NCI-H2196 treated with DMSO at 0.1 percent for 48 hours (cell line): ENCODE measurements around the gene DES.
"Not testable (repeated sequence)": the region's sequence is repeated elsewhere in the genome, so short reads cannot be mapped to it uniquely, and the experiment has no call there.

Experiments
- DNase-seq: peaks from one replicate; lab custom pipeline; 2025; ENCODE audit not compliant: unreplicated experiment; lab: John Stamatoyannopoulos, UW

DES gene

GRCh38 chr2:219399716-219400478, 18.3 kb upstream of the DES start:
- DNase-seq = peak; percentile 18

- DNase-seq = no peak
These were observed 17.6 kb upstream of the DES start for GRCh38 chr2:219400562-219400961.

GRCh38 chr2:219401606-219402005, 16.6 kb upstream of the DES start:
- no peak for DNase-seq

- peak; percentile 61 for DNase-seq
These were observed 15.3 kb upstream of the DES start for GRCh38 chr2:219402665-219403515.

- no peak for DNase-seq
These were observed 14.3 kb upstream of the DES start for GRCh38 chr2:219403861-219404260.

- DNase-seq = no peak
These were observed 13.8 kb upstream of the DES start for GRCh38 chr2:219404291-219404910.

GRCh38 chr2:219404954-219405353, 13.2 kb upstream of the DES start:
- no peak for DNase-seq

- DNase-seq = no peak
These were observed 12.7 kb upstream of the DES start for GRCh38 chr2:219405451-219405850.

- DNase-seq = no peak
These were observed 12.0 kb upstream of the DES start for GRCh38 chr2:219405958-219406860.

- no peak for DNase-seq
These were observed 11.3 kb upstream of the DES start for GRCh38 chr2:219406861-219407230.

- DNase-seq = not testable (repeated sequence)
These were observed 10.8 kb upstream of the DES start for GRCh38 chr2:219407343-219407742.

GRCh38 chr2:219408204-219408603, 10.0 kb upstream of the DES start:
- no peak for DNase-seq

- DNase-seq = no peak
These were observed 9.5 kb upstream of the DES start for GRCh38 chr2:219408631-219409030.

GRCh38 chr2:219409619-219410018, 8.6 kb upstream of the DES start:
- no peak for DNase-seq

GRCh38 chr2:219410390-219410789, 7.8 kb upstream of the DES start:
- no peak for DNase-seq

GRCh38 chr2:219414857-219415256, 3.3 kb upstream of the DES start:
- DNase-seq = no peak

- no peak for DNase-seq
These were observed 2.5 kb upstream of the DES start for GRCh38 chr2:219415580-219416234.

- DNase-seq = no peak
These were observed 2.0 kb upstream of the DES start for GRCh38 chr2:219416235-219416602.

GRCh38 chr2:219416938-219417337, 1.2 kb upstream of the DES start:
- DNase-seq = no peak

- no peak for DNase-seq
These were observed 803 bp upstream of the DES start for GRCh38 chr2:219417374-219417773.

- DNase-seq = no peak
These were observed 791 bp downstream of the DES start for GRCh38 chr2:219419012-219419324.
